NB4 (cell line): Measurements from ENCODE around the gene INPP5A.

Experiments
- CTCF ChIP-seq: IDR thresholded peaks from one replicate; pipeline ENCODE4 v1.5.1; 2012; ENCODE audit warnings: low read depth, low read length
- MAX ChIP-seq: IDR thresholded peaks from 2 replicates; pipeline ENCODE4 v1.6.1; 2011; ENCODE audit warnings: low read depth, low read length
- MYC ChIP-seq: IDR thresholded peaks from 2 replicates; pipeline ENCODE4 v1.6.1; 2011; ENCODE audit warnings: low read depth, low read length
- POLR2A ChIP-seq: IDR thresholded peaks from 2 replicates; pipeline ENCODE4 v1.6.1; 2011; ENCODE audit warnings: mild to moderate bottlenecking; ENCODE audit not compliant: insufficient read length; ENCODE audit errors: extremely low read depth

GRCh38 chr10:132660385-132660784 lies 122.8 kb downstream of the INPP5A start:
- TF ChIP-seq MYC (no peak), CTCF (no peak), POLR2A (no peak), MAX (no peak)
